ENCODE measurements around the gene ABHD12.

- TF ChIP-seq ZFP30 (CRISPR knock-in tag; IDR thresholded peaks at IDR 0.05) (no peak), ARNTL (CRISPR knock-in tag; IDR thresholded peaks at IDR 0.05; ENCODE audit: borderline replicate concordance, low read depth) (no peak)
Measured at GRCh38 chr20:25408170-25408547, 17.5 kb upstream of the ABHD12 start.
